CD14-positive monocyte (primary cell): ENCODE results near the gene ADAMTS9. TPM values are rescaled to one million over a fixed set of nuclear protein-coding genes. Genes with fewer than 3 reads are reported as not detected.

Experiments used
- DNase-seq, 3 donors: peaks; one replicate each; pipeline ENCODE4 v3.0.0-alpha.2; 2011 to 2022
- H2AFZ ChIP-seq: 2 replicates; pipeline ENCODE4 v1.6.0; 2012; ENCODE audit warnings: mild to moderate bottlenecking, low read depth, low read length, inconsistent platforms; ENCODE audit not compliant: insufficient read depth, poor library complexity, severe bottlenecking
- H3K27ac ChIP-seq, 2 donors: 1 replicate in 1 of 2; 2 replicates in 1 of 2; pipeline ENCODE4 v1.5.1; 2012 to 2013; ENCODE audit warnings: low read length in 2 of 2, control low read depth in 1 of 2, inconsistent platforms in 1 of 2, low read depth in 1 of 2, mild to moderate bottlenecking in 1 of 2
- H3K27me3 ChIP-seq, 2 donors: one replicate each; pipeline versions ENCODE4 v1.6.0 to v1.6.1; 2011 to 2013; ENCODE audit warnings: low read length in 2 of 2; ENCODE audit not compliant: control insufficient read depth in 2 of 2, insufficient read depth in 2 of 2
- H3K36me3 ChIP-seq, 2 donors: replicated peaks in 1 of 2; 1 replicate in 1 of 2; 2 replicates in 1 of 2; pipeline versions ENCODE4 v1.5.1 to v1.6.1; 2012 to 2013; ENCODE audit warnings: low read length in 2 of 2, control low read depth in 1 of 2, inconsistent platforms in 1 of 2, mild to moderate bottlenecking in 1 of 2; ENCODE audit not compliant: insufficient read depth in 2 of 2, control insufficient read depth in 1 of 2
- H3K4me1 ChIP-seq, 2 donors: 1 replicate in 1 of 2; 2 replicates in 1 of 2; pipeline versions ENCODE4 v1.5.1 to v1.6.1; 2012 to 2013; ENCODE audit warnings: low read length in 2 of 2, control low read depth in 1 of 2, inconsistent platforms in 1 of 2, mild to moderate bottlenecking in 1 of 2, moderate library complexity in 1 of 2; ENCODE audit not compliant: insufficient read depth in 2 of 2, control insufficient read depth in 1 of 2
- H3K4me2 ChIP-seq: replicated peaks from 2 replicates; pipeline ENCODE3; 2012; ENCODE audit warnings: low read length, moderate library complexity, mild to moderate bottlenecking; ENCODE audit not compliant: poor library complexity, severe bottlenecking; ENCODE audit errors: extremely low read depth
- H3K4me3 ChIP-seq, 3 experiments: fragments of 200-600 bp in 1 of 3; sonication (generic) in 1 of 3; replicated peaks in 1 of 3; 1 replicate in 2 of 3; 2 replicates in 1 of 3; pipeline ENCODE4 v1.5.1; 2011 to 2013; ENCODE audit warnings: low read length in 3 of 3, mild to moderate bottlenecking in 3 of 3, control low read depth in 2 of 3, low read depth in 2 of 3, inconsistent platforms in 1 of 3, moderate library complexity in 1 of 3
- H3K79me2 ChIP-seq: 2 replicates; pipeline ENCODE4 v1.6.0; 2012; ENCODE audit warnings: mild to moderate bottlenecking, control low read depth, inconsistent platforms, low read length, moderate library complexity; ENCODE audit not compliant: insufficient read depth
- H3K9ac ChIP-seq: 2 replicates; pipeline ENCODE4 v1.6.0; 2017; ENCODE audit warnings: low read length, mild to moderate bottlenecking; ENCODE audit not compliant: insufficient read depth, poor library complexity, severe bottlenecking
- H3K9me3 ChIP-seq, 2 donors: replicated peaks in 1 of 2; 1 replicate in 1 of 2; 2 replicates in 1 of 2; pipeline versions ENCODE4 v1.5.1 to v1.6.1; 2012 to 2013; ENCODE audit warnings: low read length in 2 of 2, control low read depth in 1 of 2; ENCODE audit not compliant: control insufficient read depth in 1 of 2, insufficient read depth in 1 of 2
- H4K20me1 ChIP-seq: 2 replicates; pipeline ENCODE4 v1.6.0; 2012; ENCODE audit warnings: mild to moderate bottlenecking, low read length, control low read depth, moderate library complexity; ENCODE audit not compliant: insufficient read depth
- H3K27ac Mint-ChIP-seq, 7 donors: one replicate each; pipeline ENCODE4 v1.8.0; 2020; ENCODE audit warnings: mild to moderate bottlenecking in 7 of 7, mixed read lengths in 7 of 7, moderate library complexity in 6 of 7, inconsistent platforms in 2 of 7
- H3K27me3 Mint-ChIP-seq, 3 donors: one replicate each; pipeline ENCODE4 v1.8.0; 2021 to 2022; ENCODE audit warnings: low read depth in 3 of 3, mild to moderate bottlenecking in 3 of 3, mixed read lengths in 3 of 3, moderate library complexity in 3 of 3, inconsistent platforms in 1 of 3
- H3K36me3 Mint-ChIP-seq, 2 donors: one replicate each; pipeline ENCODE4 v1.8.0; 2020; ENCODE audit warnings: mixed read lengths in 2 of 2, inconsistent platforms in 1 of 2, mild to moderate bottlenecking in 1 of 2
- H3K4me1 Mint-ChIP-seq: one replicate; pipeline ENCODE4 v1.8.0; 2020; ENCODE audit warnings: mild to moderate bottlenecking, mixed read lengths
- H3K4me3 Mint-ChIP-seq, 2 donors: one replicate each; pipeline ENCODE4 v1.8.0; 2020; ENCODE audit warnings: mild to moderate bottlenecking in 2 of 2, mixed read lengths in 2 of 2, moderate library complexity in 1 of 2
- H3K9me3 Mint-ChIP-seq, 7 donors: one replicate each; pipeline ENCODE4 v1.8.0; 2020 to 2022; ENCODE audit warnings: mixed read lengths in 7 of 7, mild to moderate bottlenecking in 6 of 7, moderate library complexity in 6 of 7, inconsistent platforms in 2 of 7
- WGBS: methylation state at CpG from one replicate; pipeline ENCODE4 v1.1.5; 2013; ENCODE audit warnings: missing lambda C conversion rate; ENCODE audit not compliant: insufficient coverage; 5-methylcytosine and 5-hydroxymethylcytosine counted together
- intact Hi-C, 2 donors: fragments of 100-400 bp; cut with micrococcal nuclease; formaldehyde crosslinking; loops; one replicate each; pipeline versions ENCODE4 v1.15.0 to v1.15.1; 2023
- polyA plus RNA-seq, 3 donors: library from polyadenylated mRNA; depleted of rRNA in 1 of 3; unstranded in 2 of 3; stranded (reverse) in 1 of 3; fragments of 300-500 nt in 2 of 3; fragments of >200 nt in 1 of 3; fragmentation: Illumina TruSeq in 2 of 3; gene quantifications; 1 replicate in 2 of 3; 2 replicates in 1 of 3; pipeline ENCODE4 v1.2.3, GENCODE V29; 2012 to 2021
- TF ChIP-seq, protein P1 (sequence below): fragments of 200-600 bp; IDR thresholded peaks from one replicate; pipeline ENCODE4 v1.8.0; 2022; ENCODE audit warnings: antibody characterized with exemption, mild to moderate bottlenecking

Gene ADAMTS9
- polyA plus RNA-seq, 3 donors, result not detected

DNA sequence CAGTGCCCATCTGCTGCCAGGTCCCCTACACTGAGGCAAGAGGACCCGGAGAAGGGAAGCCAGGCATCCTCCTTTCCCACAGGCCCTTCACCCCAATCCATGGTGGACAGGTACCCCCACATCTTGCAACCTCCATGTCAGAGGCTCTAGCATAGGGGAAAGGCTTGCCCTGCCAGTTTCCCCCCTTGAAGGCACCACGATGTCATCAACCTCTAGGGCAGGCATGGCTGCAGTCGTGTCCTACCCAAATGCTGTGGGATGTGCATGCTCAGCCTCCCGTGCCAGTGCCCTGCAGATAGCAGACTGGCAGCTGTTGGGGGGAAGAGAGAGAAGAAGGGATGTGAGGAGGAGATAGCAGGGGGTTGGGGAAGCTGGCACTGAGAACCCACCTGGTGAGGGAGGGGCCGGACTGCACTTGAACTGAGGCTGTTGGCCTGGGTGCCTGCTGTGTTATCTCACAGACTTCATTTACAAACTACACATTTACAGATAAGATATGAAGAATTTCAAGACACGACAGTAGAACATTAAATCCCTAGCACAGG lies 197.5 kb downstream of the ADAMTS9 start:
- Histone ChIP-seq H3K4me2 (no peak overlapping the region), H3K36me3 (no peaks in the 10 kb centered on the region), H3K27ac (no peak overlapping the region), H2AFZ (no peak overlapping the region), H3K27me3 (peaks cover 26 to 59% of the 10 kb centered on the region in 2 donors), H3K9ac (no peak overlapping the region), H3K9me3 (no peaks in the 10 kb centered on the region), H4K20me1 (no peaks in the 10 kb centered on the region), H3K4me1 (no peaks in the 10 kb centered on the region), H3K4me3 (no peak overlapping the region), H3K79me2 (no peaks in the 10 kb centered on the region)
- peaks cover 0 to 2% (median 0%) of the 10 kb centered on the region in 7 donors for H3K9me3 Mint-ChIP-seq
- intact Hi-C loops, result no loop called here
- no peak overlapping the region for H3K4me3 Mint-ChIP-seq
- H3K27ac Mint-ChIP-seq, result no peak overlapping the region
- no peaks in the 10 kb centered on the region for H3K4me1 Mint-ChIP-seq
- H3K36me3 Mint-ChIP-seq, result no peaks in the 10 kb centered on the region
- 84% methylated on average over 3 of the region's 6 CpGs for WGBS
- no peak for DNase-seq
- H3K27me3 Mint-ChIP-seq, result peaks cover 45 to 49% (median 46%) of the 10 kb centered on the region in 3 donors
- TF ChIP-seq, protein P1, sequence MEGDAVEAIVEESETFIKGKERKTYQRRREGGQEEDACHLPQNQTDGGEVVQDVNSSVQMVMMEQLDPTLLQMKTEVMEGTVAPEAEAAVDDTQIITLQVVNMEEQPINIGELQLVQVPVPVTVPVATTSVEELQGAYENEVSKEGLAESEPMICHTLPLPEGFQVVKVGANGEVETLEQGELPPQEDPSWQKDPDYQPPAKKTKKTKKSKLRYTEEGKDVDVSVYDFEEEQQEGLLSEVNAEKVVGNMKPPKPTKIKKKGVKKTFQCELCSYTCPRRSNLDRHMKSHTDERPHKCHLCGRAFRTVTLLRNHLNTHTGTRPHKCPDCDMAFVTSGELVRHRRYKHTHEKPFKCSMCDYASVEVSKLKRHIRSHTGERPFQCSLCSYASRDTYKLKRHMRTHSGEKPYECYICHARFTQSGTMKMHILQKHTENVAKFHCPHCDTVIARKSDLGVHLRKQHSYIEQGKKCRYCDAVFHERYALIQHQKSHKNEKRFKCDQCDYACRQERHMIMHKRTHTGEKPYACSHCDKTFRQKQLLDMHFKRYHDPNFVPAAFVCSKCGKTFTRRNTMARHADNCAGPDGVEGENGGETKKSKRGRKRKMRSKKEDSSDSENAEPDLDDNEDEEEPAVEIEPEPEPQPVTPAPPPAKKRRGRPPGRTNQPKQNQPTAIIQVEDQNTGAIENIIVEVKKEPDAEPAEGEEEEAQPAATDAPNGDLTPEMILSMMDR, result no peak

DNA sequence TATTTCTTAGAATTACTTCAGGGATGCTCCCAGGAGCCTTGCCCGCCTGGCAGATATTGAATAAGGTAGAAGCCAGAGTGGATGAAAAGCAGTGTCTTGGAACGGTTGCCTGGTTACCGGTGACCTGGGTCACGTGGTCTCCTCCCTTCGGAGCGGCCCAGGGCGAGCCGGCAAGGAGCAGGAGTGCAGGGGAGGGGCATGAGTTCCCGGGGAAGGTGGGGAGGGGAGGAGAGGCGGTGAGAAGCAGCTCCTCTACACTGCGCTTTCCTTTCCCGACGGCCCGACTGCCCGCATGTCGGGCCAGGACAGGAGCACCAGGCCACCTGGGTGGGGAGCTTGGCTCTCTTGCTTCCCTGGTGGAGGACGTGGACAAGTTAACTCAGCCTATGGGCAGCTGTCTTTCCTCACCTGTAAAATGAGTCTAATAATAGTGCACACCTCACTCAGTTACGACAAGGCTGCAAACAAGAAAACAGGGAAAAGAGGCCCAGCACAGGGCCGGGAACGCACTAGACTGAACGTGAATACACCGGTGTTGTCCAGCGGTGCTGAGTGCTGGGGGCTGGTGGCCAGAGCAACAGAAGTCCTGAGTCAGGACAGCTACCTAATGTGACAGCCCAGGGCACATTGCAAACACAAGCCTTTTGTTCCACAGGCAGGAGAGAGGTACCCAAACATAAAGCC lies 198.3 kb downstream of the ADAMTS9 start:
- intact Hi-C loops, result loop anchor here in 1 of 2 donors (10.0 kb wide), 1 partner anchor 455 kb away; no protein-coding TSS in a partner anchor
- Histone ChIP-seq H3K27me3 (peaks cover 26 to 59% of the 10 kb centered on the region in 2 donors), H3K36me3 (no peaks in the 10 kb centered on the region), H3K4me3 (no peak overlapping the region), H3K27ac (no peak overlapping the region), H2AFZ (no peak overlapping the region), H3K9me3 (no peaks in the 10 kb centered on the region), H3K4me2 (no peak overlapping the region), H3K79me2 (no peaks in the 10 kb centered on the region), H3K9ac (no peak overlapping the region), H4K20me1 (no peaks in the 10 kb centered on the region), H3K4me1 (no peaks in the 10 kb centered on the region)
- no peaks in the 10 kb centered on the region for H3K36me3 Mint-ChIP-seq
- no peak for DNase-seq
- WGBS, result 34% methylated on average over 13 of the region's 23 CpGs
- H3K9me3 Mint-ChIP-seq, result peaks cover 0 to 2% (median 0%) of the 10 kb centered on the region in 7 donors
- no peaks in the 10 kb centered on the region for H3K4me1 Mint-ChIP-seq
- H3K27me3 Mint-ChIP-seq, result peaks cover 44 to 49% (median 46%) of the 10 kb centered on the region in 3 donors
- H3K27ac Mint-ChIP-seq, result no peak overlapping the region
- TF ChIP-seq, protein P1, result no peak
- peak overlapping the region in 1 of 2 donors; percentile 46 for H3K4me3 Mint-ChIP-seq
